ENCODE measurements around the gene DARS1. TPM values are rescaled to one million over a fixed set of nuclear protein-coding genes. Genes with fewer than 3 reads are reported as not detected.

Gene DARS1
- total and polyA plus RNA-seq, 2 of the 13 experiments (the other 11 are each of a cell fraction or from before 2014, with no cell fraction given): 149 to 230 TPM

- H3K9me3 ChIP-seq (ENCODE audit: low read length): no peaks in the 10 kb centered on the region
- FAIRE-seq (no peak), ATAC-seq (no peak), DNase-seq (ENCODE audit: low spot score) (no peak)
- H4K20me1 ChIP-seq (ENCODE audit: insufficient read depth, low read length): peaks cover 4% of the 10 kb centered on the region; the same call in 1 of the 2 replicates
- H3K4me2 ChIP-seq (ENCODE audit: low read depth, low read length): no peak overlapping the region
- H3K9ac ChIP-seq (ENCODE audit: insufficient read depth, low read depth, low read length): no peak overlapping the region
- no peak overlapping the region for H3K4me3 ChIP-seq (replicated peaks in 1 of 3; ENCODE audit: insufficient read depth in 1 of 3, low read depth in 2 of 3, low read length in 3 of 3)
- POLR2A ChIA-PET: no interaction called here
- intact Hi-C loops (cut with micrococcal nuclease; ENCODE audit: unreplicated experiment) (no loop called here), in situ Hi-C loops (cut with HindIII; ENCODE audit: extremely low pct_ligation_motif_present, low pct_unique_long_range_greater_than_20kb) (no loop called here)
- no TSS peak for BruUV-seq (replicated peaks)
- H3K79me2 ChIP-seq (ENCODE audit: insufficient read depth, low read length): peaks cover 10% of the 10 kb centered on the region
- no peak overlapping the region for H3K27ac ChIP-seq (ENCODE audit: extremely low read length, insufficient read depth, low read length)
- H3K36me3 ChIP-seq (replicated peaks in 1 of 2; ENCODE audit: control insufficient read depth in 1 of 2, insufficient read depth in 2 of 2, low read length in 2 of 2): peaks cover 15 to 48% of the 10 kb centered on the region in 2 experiments
- no peaks in the 10 kb centered on the region for H3K27me3 ChIP-seq (ENCODE audit: control insufficient read depth in 1 of 2, insufficient read depth in 2 of 2, low read length in 2 of 2)
- no peak overlapping the region for H2AFZ ChIP-seq (ENCODE audit: low read length)
- CTCF ChIA-PET (ENCODE audit: low intra/inter-chr PET ratio, low total read pairs): no interaction called here
- H3K4me1 ChIP-seq (ENCODE audit: insufficient read depth, low read length): no peaks in the 10 kb centered on the region
- TF ChIP-seq SP1 (IDR thresholded peaks at IDR 0.05) (no peak), SP1 (CRISPR knock-in tag; IDR thresholded peaks at IDR 0.05) (no peak), FOXO1 (CRISPR knock-in tag; IDR thresholded peaks at IDR 0.05) (no peak), NRL (CRISPR knock-in tag; IDR thresholded peaks at IDR 0.05; ENCODE audit: borderline replicate concordance) (no peak), SMC3 (IDR thresholded peaks at IDR 0.05; ENCODE audit: low read length) (no peak), ZNF510 (CRISPR knock-in tag; IDR thresholded peaks at IDR 0.05; ENCODE audit: low read depth) (no peak), NFE2L1 (CRISPR knock-in tag; IDR thresholded peaks at IDR 0.05; ENCODE audit: borderline replicate concordance) (no peak), MTA1 (CRISPR knock-in tag; IDR thresholded peaks at IDR 0.05; ENCODE audit: borderline replicate concordance) (no peak), HOXA7 (CRISPR knock-in tag; IDR thresholded peaks at IDR 0.05) (no peak), ZNF468 (CRISPR knock-in tag; IDR thresholded peaks at IDR 0.05) (no peak), ZNF34 (CRISPR knock-in tag; IDR thresholded peaks at IDR 0.05; ENCODE audit: borderline replicate concordance) (no peak), ZNF101 (CRISPR knock-in tag; IDR thresholded peaks at IDR 0.05; ENCODE audit: borderline replicate concordance, low read depth) (no peak), ZFP90 (CRISPR knock-in tag; IDR thresholded peaks at IDR 0.05; ENCODE audit: borderline replicate concordance) (no peak), ZNF3 (CRISPR knock-in tag; IDR thresholded peaks at IDR 0.05) (no peak), ARID3A (IDR thresholded peaks at IDR 0.05; ENCODE audit: low read depth, low read length) (no peak), ZNF546 (CRISPR knock-in tag; conservative IDR thresholded peaks at IDR 0.05) (no peak), RERE (CRISPR knock-in tag; IDR thresholded peaks at IDR 0.05; ENCODE audit: low read depth) (no peak), RCOR2 (CRISPR knock-in tag; IDR thresholded peaks at IDR 0.05) (no peak)
Observed at GRCh38 chr2:135936524-135936923, 48.9 kb downstream of the DARS1 start.
